K562 (cell line): Measurements from ENCODE around the gene CNPY4. TPM values are rescaled to one million over a fixed set of nuclear protein-coding genes. Genes with fewer than 3 reads are reported as not detected.

Experiments
- ARID1B ChIP-seq: fragments of 450-650 bp; IDR thresholded peaks from 2 replicates; pipeline ENCODE4 v1.6.1; 2016; ENCODE audit warnings: antibody characterized with exemption, mild to moderate bottlenecking, inconsistent platforms
- C11orf30 ChIP-seq: fragments of 450-650 bp; IDR thresholded peaks from 2 replicates; pipeline ENCODE4 v1.6.1; 2016; ENCODE audit warnings: low read depth, mild to moderate bottlenecking
- EP400 ChIP-seq: fragments of 450-650 bp; IDR thresholded peaks from 2 replicates; pipeline ENCODE4 v1.6.1; 2017; ENCODE audit warnings: antibody characterized with exemption, mild to moderate bottlenecking, moderate library complexity
- HLTF ChIP-seq: fragments of 450-650 bp; IDR thresholded peaks from 2 replicates; pipeline ENCODE4 v1.6.1; 2016
- ILK ChIP-seq: fragments of 450-650 bp; IDR thresholded peaks from 2 replicates; pipeline ENCODE4 v1.6.1; 2016; ENCODE audit warnings: missing genetic modification characterization, low read depth, mild to moderate bottlenecking, missing compliant biosample characterization, moderate library complexity, borderline replicate concordance
- MLLT1 ChIP-seq, 2 experiments: fragments of 450-650 bp; IDR thresholded peaks; 2 replicates each; pipeline ENCODE4 v1.6.1; 2016
- MYNN ChIP-seq, 2 experiments: sonication (generic); formaldehyde crosslinking in 1 of 2; IDR thresholded peaks; 2 replicates each; pipeline versions ENCODE4 v1.5.0 to v1.6.1; 2016 to 2020; ENCODE audit warnings: antibody characterized with exemption in 1 of 2, missing genetic modification reagents in 1 of 2
- PKNOX1 ChIP-seq: fragments of 450-650 bp; IDR thresholded peaks from 2 replicates; pipeline ENCODE4 v1.6.1; 2016
- POLR2AphosphoS5 ChIP-seq: IDR thresholded peaks from 2 replicates; pipeline ENCODE4 v1.6.1; 2011; ENCODE audit warnings: mild to moderate bottlenecking, low read depth, low read length, moderate library complexity; ENCODE audit not compliant: control insufficient read depth, insufficient read depth
- POLR2B ChIP-seq: fragments of 450-650 bp; IDR thresholded peaks from 2 replicates; pipeline ENCODE4 v1.6.1; 2018; ENCODE audit warnings: low read depth; ENCODE audit not compliant: partially characterized antibody
- THRB ChIP-seq: fragments of 450-650 bp; formaldehyde crosslinking; conservative IDR thresholded peaks from 2 replicates; pipeline ENCODE4 v1.4.0; 2022; ENCODE audit warnings: mild to moderate bottlenecking, missing genetic modification characterization
- ZNF263 ChIP-seq: sonication (generic); formaldehyde crosslinking; IDR thresholded peaks from 2 replicates; pipeline ENCODE4 v1.8.0; 2022; ENCODE audit warnings: mild to moderate bottlenecking, missing genetic modification reagents, borderline replicate concordance
- ZNF316 ChIP-seq: fragments of 450-650 bp; IDR thresholded peaks from 2 replicates; pipeline ENCODE4 v1.6.1; 2016
- ZNF583 ChIP-seq: fragments of 250-450 bp; sonication (Bioruptor Pico); IDR thresholded peaks from 2 replicates; pipeline ENCODE4 v1.4.0; 2020
- ZNF592 ChIP-seq: fragments of 450-650 bp; IDR thresholded peaks from 2 replicates; pipeline ENCODE4 v1.6.1; 2017; ENCODE audit warnings: antibody characterized with exemption, mild to moderate bottlenecking
- ZNF740 ChIP-seq, 3 experiments: fragments of 200-800 bp in 1 of 3; sonication (Bioruptor generic) in 1 of 3; sonication (generic) in 1 of 3; formaldehyde crosslinking in 1 of 3; IDR thresholded peaks; 2 replicates each; pipeline versions ENCODE4 v1.6.1 to v1.8.0; 2016 to 2022; ENCODE audit warnings: mild to moderate bottlenecking in 2 of 3, missing compliant biosample characterization in 2 of 3, missing genetic modification characterization in 2 of 3, missing genetic modification reagents in 1 of 3
- polyA plus RNA-seq, 8 experiments: library from polyadenylated mRNA; depleted of rRNA in 4 of 8; stranded (reverse) in 5 of 8; unstranded in 3 of 8; fragments of >200 nt; fragmentation: Nextera tagmentation in 2 of 8; fragmentation: Illumina TruSeq in 1 of 8; extraction: Ambion mirVana in 2 of 8; extraction: Trizol in 1 of 8; gene quantifications; 2 replicates each; pipeline versions ENCODE4 v1.2.1 to v1.2.3, GENCODE V29; 2011 to 2014; ENCODE audit warnings: inconsistent platforms in 1 of 8, missing spikeins in 1 of 8
- total RNA-seq, 7 experiments: library from RNA; depleted of rRNA in 6 of 7; stranded (reverse); fragments of >200 nt in 6 of 7; fragmentation: Illumina TruSeq in 2 of 7; extraction: Trizol in 2 of 7; gene quantifications; 2 replicates each; pipeline versions ENCODE4 v1.2.1 to v1.2.3, GENCODE V29; 2011 to 2021; ENCODE audit warnings: low replicate concordance in 1 of 7

Gene CNPY4
- total and polyA plus RNA-seq, 9 of the 15 experiments (the other 6 are each of a cell fraction or from before 2014, with no cell fraction given) = 1.9 to 11.2 (median 7.0) TPM

- TF ChIP-seq ZNF740 (CRISPR knock-in tag; IDR thresholded peaks at IDR 0.05) (no peak), ZNF740 (tag; IDR thresholded peaks at IDR 0.05) (peak in 1 of 2 experiments; percentile 74; a peak in 2 of 4 replicates), ZNF592 (peak; percentile 86), EP400 (peak; percentile 52), PKNOX1 (peak; percentile 50), C11orf30 (peak; percentile 46; the same call in 1 of the 2 replicates), ZNF316 (peak; percentile 49; the same call in 1 of the 2 replicates), MLLT1 (IDR thresholded peaks at IDR 0.05) (peak; percentile 19 to 38; a peak in 1 of 4 replicates), ZNF583 (CRISPR knock-in tag) (0 out of 2 replicates have a peak, but pooled peaks have one; percentile 35), ILK (tag) (no peak), POLR2AphosphoS5 (peak; percentile 8; the same call in 1 of the 2 replicates), ZNF263 (CRISPR knock-in tag) (peak; percentile 62; the same call in 1 of the 2 replicates), POLR2B (peak; percentile 27), MYNN (IDR thresholded peaks at IDR 0.05) (0 out of 2 replicates have a peak, but pooled peaks have one; percentile 45), MYNN (CRISPR knock-in tag; IDR thresholded peaks at IDR 0.05) (no peak), THRB (0 out of 2 replicates have a peak, but pooled peaks have one; percentile 71), ARID1B (peak; percentile 16; the same call in 1 of the 2 replicates), HLTF (no peak)
These were observed 5.1 kb downstream of the CNPY4 start (continued) for GRCh38 chr7:100124301-100125230.
